CD4-positive, alpha-beta T cell treated with Interleukin-15 for 1 hour (primary cell): ENCODE results near the gene ABCC1.
"Not testable (repeated sequence)": the region's sequence is repeated elsewhere in the genome, so short reads cannot be mapped to it uniquely, and the experiment has no call there.

Experiments
- DNase-seq: peaks from one replicate; pipeline ENCODE4 v3.0.0-alpha.2; 2020

Gene ABCC1

DNA sequence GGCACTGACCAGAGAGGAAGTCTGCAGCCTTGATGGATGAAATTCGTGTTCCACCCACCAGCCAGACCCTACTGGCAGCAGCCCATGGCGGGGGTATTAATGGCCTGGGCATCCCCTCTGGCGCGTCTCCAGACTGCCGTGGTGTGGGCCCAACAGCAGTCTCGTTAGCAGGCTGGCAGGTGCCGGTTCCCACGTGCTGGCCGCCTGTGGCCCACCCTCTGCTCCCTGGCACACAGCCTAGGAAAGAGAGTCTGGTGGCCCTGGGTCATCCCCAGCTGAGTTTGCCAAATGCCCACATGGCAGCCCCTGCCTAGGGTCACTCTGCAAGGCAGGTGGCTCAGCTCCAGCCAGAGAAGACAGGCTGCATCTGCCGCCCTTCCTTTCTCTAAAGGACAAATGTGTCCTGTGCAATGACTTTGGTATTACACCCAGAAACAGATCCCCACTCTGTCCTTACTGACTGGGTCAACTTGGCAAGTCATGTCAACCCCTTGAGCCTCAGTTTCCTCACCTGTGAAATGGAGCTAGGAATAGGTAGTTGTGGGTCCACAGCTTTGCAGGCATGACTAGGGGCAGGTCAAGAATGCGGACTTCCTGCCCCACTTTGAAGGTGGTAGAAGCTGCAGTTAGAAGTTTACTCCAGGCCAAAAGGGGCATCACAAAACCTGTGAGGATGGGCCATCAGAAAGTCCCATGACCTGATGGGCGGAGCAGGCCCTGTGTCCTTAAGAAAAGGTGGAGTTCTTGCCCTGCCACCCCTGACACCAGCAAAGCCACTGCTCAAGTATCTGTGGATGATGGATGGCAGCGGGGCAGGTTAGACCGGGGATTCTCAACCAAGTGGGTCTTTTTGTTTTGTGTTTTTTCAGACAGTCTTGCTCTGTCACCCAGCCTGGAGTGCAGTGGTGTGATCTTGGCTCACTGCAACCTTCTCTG, 197.2 kb downstream of the ABCC1 start:
- no peak for DNase-seq

DNA sequence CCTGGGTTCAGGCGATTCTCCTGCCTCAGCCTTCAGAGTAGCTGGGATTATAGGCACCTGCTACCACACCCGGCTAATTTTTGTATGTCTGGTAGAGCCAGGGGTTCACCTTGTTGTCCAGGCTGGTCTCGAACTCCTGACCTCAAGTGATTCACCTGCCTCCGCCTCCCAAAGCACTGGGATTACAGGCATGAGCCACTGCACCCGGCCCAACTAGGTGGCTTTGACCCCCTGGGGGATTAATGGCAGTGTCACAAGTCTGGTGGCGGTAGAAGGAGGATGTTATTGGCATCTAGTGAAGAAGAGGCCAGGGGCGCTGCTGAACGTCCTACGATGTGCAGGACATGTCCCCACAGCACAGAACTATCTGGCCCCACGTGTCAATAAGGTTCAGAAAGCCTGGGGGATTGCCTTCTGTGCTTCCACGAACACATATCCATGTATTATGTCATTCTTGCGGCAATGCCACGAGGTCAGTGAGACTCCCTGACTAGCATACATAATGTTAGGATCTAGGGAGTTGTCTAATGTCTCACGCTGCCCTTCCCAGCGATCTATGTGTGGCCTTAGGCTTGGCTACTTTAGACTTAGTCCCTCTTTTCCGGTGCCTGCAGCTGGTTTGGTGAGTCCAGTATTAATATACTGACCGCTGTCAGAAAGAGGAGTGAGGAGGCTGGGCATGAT, 198.0 kb downstream of the ABCC1 start:
- no peak for DNase-seq

DNA sequence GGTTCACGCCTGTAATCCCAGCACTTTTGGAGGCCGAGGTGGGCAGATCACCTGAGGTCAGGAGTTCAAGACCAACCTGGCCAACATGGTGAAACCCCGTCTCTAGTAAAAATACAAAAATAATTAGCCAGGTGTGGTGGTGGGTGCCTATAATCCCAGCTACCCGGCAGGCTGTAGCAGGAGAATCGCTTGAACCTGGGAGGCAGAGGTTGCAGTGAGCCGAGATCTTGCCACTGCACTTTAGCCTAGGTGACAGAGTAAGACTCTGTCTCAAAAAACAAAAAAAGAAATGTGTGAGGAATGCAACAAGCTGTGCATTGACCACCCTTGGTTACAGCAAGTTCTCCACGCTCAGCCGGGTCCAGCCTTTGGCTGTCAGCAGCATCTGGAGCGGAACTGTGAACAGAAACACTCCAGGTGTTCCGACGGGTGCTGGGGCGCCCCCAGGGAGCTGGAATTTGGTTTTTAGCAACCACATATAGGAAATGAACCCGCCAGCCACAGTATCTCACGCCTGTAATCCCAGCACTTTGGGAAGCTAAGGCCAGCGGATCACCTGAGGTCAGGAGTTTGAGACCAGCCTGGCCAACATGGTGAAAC, 198.7 kb downstream of the ABCC1 start:
- not testable (repeated sequence) for DNase-seq

DNA sequence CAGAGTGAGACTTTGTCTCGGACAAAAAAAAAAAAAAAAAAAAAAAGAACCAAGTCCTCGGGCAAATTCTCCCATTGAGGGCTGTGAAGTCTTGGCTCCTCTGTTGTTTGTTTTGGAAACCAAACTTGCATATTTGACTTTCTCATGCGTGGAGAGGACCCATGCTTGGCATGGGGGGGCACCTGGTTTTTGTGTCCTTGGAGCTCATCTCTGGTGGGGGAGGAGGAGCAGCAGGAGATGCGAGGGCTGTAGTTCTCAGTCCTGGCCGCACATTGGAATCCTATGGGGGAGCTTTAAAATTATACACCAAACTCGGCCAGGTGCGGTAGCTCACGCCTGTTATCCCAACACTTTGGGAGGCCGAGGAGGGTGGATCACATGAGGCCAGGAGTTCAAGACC, 199.3 kb downstream of the ABCC1 start:
- no peak for DNase-seq

DNA sequence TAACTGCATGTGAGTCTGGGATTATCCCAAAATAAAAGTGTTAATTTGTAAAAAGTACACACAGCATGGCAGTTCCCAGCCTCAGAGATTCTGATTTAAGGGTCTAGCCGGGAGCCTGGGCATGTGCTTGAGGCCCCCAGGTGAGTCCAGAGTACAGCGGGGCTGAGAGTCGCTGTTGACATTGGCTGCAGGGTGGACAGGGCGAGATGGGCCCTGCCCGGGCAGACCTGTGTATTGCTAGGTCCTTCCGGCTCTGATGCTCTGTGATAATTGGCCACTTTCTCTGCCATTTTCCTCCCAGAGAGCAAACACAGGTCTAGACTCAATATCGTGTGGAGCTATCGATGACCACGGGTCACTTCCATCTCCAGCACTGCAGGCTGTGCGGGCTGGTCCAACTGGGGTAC, 200.3 kb downstream of the ABCC1 start:
- DNase-seq: no peak

DNA sequence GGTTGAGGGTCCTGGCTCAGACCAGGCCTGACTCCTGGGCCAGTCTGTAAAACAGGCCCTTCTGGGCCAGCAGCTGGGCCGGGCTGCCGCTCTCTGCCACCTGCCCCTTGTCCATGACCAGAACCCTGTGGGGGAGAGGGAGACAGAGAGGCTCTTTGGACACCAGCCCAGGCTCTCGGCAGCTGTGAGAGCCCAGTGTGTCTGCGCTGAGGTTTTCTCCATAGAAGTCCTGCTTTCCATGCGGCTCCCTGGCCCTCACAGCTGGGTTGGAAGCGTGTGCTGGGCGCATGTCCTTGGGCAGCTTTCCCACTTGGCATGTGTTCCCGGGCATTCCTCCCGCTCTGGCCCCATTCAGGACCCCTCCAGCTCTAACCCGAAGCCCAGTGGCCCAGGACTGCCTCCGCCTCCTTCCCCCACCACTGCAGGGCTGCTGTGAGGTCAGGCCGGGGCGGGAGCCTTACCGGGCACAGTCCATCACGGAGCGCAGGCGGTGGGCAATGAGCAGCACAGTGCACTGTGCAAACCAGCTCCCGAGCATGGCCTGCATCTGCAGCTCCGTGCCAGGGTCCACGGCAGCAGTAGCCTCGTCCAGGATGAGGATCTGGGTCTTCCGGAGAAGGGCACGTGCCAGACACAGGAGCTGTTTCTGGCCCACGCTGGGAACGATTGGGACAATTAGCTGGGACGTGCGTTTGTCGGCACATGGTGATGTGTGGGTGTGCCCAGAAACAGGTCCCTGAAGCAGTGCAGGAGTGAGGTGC, 200.9 kb downstream of the ABCC1 start:
- DNase-seq: no peak

DNA sequence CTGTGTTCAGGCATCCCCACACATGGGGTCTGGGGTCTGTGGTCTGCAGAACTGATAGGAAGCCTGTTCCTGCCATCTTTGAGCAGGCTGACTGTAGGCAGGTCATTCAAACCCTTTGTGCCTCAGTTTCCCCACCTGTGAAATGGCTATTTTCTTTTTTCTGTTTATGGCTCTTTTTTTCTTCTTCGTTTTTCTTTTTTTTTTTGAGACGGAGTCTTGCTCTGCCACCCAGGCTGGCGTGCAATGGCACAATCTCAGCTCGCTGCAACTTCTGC, 201.4 kb downstream of the ABCC1 start:
- DNase-seq: no peak

DNA sequence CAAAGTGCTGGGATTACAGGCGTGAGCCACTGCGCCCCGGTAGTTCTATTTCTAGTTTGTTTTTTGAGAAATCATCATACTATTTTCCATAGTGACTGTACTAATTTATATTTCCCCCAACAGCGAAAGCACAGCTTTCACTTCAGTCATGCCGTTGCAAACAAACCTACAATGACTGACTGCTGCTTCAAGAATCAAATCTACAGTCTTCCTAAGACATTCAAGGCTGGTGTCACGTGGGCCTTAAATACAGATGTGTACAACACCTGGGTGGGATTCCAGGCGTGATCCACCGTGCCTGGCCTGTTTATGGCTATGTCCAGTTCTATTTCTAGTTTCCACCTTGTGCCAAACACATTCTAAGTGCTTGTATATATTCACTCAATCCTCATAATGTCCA, 201.9 kb downstream of the ABCC1 start:
- DNase-seq: no peak

DNA sequence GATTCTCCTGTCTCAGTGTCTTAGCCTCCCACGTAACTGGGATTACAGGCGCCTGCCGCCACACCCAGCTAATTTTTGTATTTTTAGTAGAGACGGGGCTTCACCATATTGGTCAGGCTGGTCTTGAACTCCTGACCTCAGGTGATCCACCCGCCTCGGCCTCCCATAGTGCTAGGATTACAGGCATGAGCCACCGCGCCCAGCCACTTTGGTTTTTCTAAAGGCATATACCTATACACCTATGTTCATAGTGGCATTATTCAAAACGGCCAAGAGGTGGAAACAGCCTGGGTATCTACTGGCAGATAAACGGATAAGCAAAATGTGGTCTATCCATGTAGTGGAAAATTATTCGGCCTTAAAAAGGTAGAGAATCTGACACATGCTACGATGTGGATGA, 203.6 kb downstream of the ABCC1 start:
- DNase-seq: not testable (repeated sequence)

DNA sequence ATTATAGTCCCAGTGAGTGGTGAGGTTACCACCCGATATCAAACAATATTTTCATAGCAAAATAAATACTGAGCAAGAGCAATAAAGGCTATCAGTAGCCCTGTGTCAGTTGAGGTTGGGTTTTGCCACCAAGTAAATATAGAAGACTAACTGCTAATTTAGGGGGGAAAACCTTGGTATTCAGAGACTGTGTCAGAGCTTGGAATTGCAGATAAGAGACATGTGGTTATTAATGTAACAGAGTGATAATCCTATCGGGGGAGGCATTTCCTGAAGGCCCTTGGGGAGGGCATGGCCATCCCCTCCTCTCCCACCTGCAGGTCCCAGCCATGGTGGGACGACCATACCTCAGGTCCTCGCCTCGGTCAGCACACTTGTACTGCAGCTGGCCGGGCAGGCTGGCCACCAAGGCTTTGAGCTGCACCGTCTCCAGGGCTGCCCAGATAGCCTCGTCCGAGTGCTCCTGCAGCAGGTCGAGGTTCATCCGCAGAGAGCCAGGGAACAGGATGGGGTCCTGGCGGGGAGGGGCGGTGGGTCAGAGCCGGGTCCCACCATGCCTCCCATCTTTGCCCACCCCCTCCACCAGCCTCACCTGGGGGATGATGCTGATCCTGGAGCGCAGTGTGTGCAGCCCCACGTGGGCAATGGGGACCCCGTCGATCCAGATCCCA, 205.0 kb downstream of the ABCC1 start:
- no peak for DNase-seq

DNA sequence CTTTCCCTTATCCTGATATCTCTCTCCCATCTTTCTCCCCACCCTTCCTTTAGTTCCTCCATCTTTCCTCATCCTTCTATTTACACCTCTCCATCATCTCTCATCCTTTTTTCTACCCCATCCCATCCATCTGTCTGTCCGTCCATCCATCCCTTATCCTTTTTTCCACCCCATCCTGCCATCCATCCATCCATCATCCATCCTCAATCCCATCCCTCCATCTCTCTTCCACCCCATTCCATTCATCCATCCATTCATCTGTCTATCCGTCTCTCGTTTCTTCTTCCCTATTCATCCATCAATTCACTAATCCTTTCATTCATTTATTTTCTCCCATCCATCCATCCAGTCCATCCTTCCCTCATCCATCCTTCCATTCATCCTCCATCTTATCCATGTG, 205.8 kb downstream of the ABCC1 start:
- no peak for DNase-seq

DNA sequence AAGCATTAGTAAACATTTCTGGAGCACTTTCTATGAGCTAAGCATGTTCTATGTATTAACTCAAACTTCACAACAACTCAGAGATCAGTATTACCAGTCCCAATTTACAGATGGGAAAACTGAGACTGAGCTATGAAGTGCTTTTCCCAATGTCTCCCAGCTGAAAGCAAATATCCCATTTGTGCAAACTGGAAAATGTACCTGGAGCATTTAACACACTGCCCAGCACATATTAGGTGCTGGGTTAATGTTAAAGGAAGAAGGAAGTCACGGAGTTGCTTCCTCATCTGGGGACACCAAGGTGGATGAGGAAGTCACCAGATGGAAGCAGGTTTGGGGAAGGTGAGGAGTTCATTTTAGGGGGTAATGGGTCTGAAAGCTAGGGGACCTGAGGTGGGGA, 207.8 kb downstream of the ABCC1 start:
- no peak for DNase-seq

DNA sequence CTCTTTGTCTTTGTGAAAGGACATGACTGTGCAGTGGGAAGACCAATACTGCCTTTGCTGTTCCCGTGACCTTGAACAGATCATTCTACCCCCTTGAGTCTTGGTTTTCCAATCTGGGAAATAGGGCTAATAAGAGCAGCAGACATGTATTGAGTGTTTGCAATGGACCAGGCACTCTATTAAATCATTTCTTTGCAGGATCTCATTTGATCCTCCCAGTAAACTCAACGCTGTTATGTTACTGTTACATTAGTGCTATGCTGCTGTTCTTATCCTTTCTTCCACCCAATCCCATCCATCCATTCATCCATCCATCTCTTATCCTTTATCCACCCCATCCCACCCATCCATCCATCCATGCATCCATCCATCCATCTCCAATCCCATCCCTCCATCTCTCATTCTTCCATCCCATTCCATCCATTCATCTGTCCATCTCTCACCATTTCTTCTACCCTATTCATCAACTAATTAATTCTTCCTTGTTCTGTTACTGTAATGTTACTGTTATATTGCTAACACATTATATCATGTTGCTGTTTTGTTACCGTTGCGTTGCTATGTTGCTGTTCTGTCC, 208.8 kb downstream of the ABCC1 start:
- DNase-seq: no peak

DNA sequence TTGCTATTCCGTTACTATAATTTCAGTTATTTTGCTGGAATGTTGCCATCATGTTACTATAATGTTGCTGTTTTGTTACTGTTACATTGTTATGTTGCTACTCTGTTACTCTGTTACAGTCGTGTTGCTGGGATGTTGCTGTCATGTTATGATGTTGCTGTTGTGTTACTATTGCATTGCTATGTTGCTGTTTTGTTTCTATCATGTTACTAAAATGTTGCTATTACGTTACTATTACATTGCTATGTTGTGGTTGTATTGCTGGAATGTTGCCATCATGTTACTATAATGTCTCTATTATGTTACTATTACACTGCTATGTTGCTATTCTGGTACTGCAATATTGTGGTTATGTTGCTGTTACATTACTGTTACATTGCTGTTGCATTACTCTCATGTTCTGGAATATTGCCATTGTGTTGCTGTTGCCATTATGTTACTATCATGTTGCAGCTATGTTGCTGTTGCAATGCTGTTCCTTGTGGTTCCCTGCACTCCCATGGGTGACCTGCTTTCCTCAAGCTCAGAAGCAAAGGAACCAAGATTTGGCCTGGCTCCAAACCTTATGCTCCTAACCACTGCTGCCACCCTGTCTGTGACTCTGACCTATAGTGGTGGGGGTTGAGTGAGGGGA, 209.4 kb downstream of the ABCC1 start:
- DNase-seq: no peak

DNA sequence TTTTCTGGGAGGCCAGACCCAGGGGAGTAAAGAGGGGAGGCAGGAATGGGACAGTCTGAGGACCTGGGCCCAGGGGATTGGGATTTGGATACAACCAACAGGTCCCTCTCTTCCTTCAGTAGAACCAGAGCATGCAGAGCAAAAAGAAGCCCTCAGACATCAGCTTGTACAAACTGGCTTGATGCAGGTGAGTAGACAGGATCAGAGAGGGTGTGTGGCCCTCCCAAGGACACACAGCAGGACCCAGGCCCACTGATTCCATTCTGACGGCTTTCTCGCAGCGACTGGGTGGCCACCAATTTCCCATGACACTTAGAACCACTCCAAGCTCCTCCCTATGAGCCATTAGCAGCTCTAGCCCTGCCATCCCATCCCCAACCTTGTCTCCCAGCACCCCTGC, 210.2 kb downstream of the ABCC1 start:
- no peak for DNase-seq

DNA sequence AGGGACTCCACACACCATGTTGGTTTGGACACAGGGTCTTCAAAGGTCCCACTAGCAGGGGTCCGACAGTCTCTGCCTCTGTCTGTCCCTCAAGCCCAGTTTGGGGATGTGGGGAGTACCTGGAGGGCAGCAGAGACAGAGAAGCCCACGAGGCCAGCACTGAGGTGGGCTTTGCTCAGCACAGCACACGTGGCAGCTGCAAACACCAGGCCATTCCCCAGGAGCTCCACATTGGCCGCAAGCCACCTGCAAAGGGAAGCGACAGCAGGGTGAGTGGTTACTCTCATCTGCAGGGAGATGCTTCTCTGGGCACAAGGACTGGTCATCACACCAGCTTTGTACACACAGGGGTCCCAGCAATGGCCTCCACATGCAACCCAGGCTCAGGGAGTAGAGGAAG, 211.9 kb downstream of the ABCC1 start:
- no peak for DNase-seq

DNA sequence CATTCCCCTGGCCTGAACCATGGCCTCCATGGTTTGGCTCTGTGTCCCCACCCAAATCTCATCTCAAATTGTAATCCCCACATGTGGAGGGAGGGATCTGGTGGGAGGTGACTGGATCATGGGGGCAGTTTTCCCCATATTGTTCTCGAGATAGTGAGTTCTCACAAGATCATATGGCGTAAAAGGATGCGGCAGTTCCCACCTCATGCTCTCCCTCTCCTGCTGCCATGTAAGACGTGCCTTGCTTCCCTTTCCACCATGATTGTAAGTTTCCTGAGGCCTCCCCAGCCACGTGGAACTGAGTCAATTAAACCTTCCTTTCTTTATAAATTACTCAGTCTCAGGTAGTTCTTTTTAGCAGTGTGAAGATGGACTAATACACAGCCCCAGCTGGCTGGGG, 212.4 kb downstream of the ABCC1 start:
- DNase-seq: not testable (repeated sequence)

DNA sequence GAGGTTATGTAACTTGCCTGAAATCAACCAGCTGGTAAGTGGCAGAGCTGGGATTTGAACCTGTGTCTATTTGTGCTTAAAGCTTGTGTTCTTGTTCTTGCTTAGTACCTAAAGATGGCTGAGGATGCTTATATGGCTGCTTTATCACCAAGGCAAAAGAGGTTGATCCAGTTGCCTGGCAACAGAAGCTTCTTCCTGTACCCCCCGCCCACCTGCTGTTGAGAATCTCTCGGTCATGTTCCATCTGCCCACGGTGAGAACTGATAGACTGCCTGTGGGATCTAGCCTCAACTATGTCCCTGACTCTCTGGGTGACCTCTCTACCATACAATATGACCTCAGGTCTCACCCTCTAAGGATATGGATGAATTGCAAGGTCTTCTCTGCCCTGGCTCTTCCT, 213.2 kb downstream of the ABCC1 start:
- DNase-seq: no peak

DNA sequence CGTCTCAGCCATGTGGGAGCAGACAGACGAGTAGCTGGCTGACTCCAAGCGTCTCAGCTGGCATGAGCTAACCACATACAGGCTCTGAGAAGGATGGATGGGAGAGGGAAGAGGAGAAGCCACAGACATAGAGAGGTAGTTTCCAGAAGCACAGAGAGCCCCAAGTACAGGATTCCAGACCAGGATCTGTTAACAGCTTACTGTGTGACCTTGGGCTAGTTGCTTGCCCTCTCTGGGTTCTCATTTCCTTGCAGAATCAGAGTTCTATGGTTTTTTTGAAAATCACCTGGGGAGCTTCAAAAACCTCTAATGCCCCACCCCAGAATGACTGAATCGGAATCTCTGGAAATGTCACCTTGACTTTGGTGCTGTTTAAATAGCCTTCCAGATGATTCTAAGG, 213.7 kb downstream of the ABCC1 start:
- DNase-seq: no peak

DNA sequence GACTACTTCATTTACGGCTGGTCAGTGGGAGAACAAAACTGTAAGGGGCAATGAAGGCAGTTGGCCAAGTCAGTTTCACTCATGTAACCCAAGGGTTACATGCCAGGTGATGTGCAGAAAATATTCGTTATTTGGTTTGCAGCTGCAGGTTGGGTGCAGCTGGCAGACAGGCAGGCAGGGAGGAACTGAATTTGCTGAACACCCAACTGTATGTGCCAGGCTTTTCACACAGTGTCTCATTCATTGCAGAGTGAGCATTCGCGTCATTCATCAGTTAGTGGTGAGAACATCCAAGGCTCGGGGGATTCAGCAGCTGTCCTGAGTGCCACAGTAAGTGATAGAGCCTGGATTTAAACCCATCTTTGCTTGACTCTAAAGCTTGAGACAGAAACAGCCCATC, 214.2 kb downstream of the ABCC1 start:
- DNase-seq: no peak

DNA sequence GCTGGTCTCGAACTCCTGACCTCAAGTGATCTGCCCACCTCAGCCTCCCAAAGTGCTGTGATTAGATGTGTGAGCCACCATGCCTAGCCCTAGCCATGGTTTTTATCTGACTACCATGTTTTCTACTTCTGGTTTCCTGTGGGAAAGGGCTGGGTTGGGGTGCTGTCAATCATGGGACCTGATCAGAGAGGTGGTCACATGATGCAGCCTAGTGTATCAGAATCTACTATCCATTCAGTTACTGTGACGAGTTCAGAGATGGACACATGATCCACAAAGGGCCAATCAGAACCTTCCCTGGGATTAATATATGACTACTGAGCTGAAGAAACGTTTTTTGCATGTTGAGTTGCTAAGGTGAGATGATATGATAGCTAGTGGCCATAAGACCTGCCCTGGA, 214.8 kb downstream of the ABCC1 start:
- DNase-seq: no peak

DNA sequence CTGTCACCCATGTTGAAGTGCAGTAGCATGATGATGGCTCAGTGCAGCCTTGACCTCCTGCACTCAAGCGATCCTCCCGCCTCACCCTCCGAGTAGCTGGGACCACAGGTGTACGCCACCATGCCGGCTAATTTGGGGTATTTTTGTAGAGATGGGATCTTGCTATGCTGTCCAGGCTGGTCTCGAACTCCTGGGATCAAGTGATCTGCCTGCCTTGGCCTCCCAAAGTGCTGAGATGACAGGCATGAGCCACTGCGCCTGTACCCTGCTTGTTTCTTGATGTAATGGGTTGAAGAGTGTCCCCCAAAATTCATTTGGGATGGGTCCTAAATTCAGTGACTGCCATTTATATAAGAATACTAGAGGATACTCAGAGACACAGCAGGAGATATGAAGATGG, 216.7 kb downstream of the ABCC1 start:
- DNase-seq: no peak
